Measurements from ENCODE around the gene CACNB1. TPM values are rescaled to one million over a fixed set of nuclear protein-coding genes. Genes with fewer than 3 reads are reported as not detected.

CACNB1 gene
- total RNA-seq, 2 experiments from 2014 or later, result 19.5 to 24.0 TPM

DNA sequence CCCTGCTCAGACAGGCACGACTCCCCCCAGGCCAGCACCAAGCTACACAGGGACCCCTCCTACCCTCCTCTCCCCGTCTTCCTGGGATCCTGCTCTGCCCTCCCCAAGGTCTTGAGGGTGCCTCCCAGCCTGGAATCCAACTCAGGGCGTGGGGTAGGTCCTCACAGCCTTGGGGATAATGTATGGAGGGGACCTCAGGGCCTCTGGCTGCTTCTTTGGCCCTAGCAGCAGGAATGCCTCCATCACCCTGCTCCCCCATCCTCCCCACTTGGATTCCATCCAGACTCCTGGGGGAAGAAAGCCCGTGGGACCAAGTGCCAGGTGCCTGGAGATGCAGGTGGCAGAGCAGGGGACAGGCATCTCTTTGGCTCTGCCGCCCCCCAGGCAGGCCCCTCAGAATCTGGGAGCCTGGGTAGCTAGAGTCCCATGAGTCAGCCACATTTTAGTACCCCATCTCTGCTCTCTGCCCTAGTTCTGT, 39.0 kb upstream of the CACNB1 start:
- no peaks in the 10 kb centered on the region for H3K36me3 Mint-ChIP-seq (ENCODE audit: low read depth)
- POLR2A ChIA-PET, result interaction anchor here (0.6 to 4.1 kb wide), 4 partner anchors 8 to 40 kb away, joined by 3 to 22 read pairs (median 16); partner anchors contain the start of gene RPL19
- no peak for DNase-seq
- CTCF ChIA-PET, result interaction anchor here (0.6 to 20.4 kb wide), 16 partner anchors 9 to 253 kb away, joined by 3 to 208 read pairs (median 4); partner anchors contain the start of genes ARL5C, RPL19 and STAC2
- no peaks in the 10 kb centered on the region for H3K9me3 Mint-ChIP-seq
- peaks cover 28% of the 10 kb centered on the region for H3K4me1 Mint-ChIP-seq
- peaks cover 9% of the 10 kb centered on the region for H3K27me3 Mint-ChIP-seq
- H3K27ac Mint-ChIP-seq, result no peak overlapping the region
- no peak overlapping the region for H3K4me3 Mint-ChIP-seq

DNA sequence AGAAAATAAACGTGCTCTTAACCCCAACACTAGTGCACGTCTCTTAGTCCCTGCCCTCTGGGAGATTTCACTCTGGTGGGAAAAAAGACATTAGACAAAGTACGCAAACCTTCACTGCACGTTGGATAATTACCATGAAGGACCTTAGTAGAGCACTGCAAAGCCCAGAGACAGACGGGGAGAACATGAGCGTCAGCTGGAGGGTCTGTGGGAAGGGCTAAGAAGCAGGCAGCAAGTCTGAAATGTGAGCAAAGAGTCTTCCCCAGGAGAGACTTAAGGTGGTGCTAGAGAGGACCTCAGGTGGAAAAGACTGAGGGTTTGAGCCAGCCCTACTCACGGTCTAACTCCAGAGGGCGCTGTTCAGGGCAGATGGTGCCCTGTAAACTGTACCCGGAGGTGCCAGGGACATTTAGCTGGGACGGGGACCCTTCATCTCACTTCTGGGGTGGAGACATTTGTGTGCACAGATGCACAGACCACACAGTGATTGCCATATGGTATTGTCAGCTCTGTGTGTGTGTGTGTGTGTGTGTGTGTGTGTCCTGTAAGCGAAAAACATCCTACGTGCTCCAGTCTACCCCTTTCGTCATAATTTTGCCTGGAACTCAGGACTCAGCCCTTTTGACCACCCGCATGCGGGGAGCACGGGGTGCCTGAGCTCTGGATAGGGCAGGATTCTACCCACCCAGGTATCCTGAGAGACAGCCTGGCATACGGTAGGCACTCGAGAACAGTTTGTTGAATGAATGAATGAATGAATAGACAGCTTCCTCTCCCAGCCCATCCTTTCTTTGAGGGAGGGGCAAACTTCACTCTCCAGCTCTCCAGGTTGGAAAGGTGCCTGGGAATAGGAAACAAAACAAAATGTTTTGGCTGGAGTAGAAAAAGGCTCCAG, 38.3 kb upstream of the CACNB1 start:
- POLR2A ChIA-PET, result interaction anchor here (2.4 to 4.1 kb wide), 3 partner anchors 9 to 36 kb away, joined by 10 to 22 read pairs (median 22); partner anchors contain the start of gene RPL19
- Mint-ChIP-seq H3K36me3 (ENCODE audit: low read depth) (no peaks in the 10 kb centered on the region), H3K4me1 (peaks cover 28% of the 10 kb centered on the region), H3K27me3 (peaks cover 9% of the 10 kb centered on the region), H3K27ac (no peak overlapping the region), H3K9me3 (no peaks in the 10 kb centered on the region), H3K4me3 (no peak overlapping the region)
- CTCF ChIA-PET, result interaction anchor here (0.6 to 20.4 kb wide), 26 partner anchors 8 to 479 kb away, joined by 3 to 208 read pairs (median 4); partner anchors contain the start of genes ARL5C, RPL19, RPL23 and STAC2
- DNase-seq, result peak; percentile 72

DNA sequence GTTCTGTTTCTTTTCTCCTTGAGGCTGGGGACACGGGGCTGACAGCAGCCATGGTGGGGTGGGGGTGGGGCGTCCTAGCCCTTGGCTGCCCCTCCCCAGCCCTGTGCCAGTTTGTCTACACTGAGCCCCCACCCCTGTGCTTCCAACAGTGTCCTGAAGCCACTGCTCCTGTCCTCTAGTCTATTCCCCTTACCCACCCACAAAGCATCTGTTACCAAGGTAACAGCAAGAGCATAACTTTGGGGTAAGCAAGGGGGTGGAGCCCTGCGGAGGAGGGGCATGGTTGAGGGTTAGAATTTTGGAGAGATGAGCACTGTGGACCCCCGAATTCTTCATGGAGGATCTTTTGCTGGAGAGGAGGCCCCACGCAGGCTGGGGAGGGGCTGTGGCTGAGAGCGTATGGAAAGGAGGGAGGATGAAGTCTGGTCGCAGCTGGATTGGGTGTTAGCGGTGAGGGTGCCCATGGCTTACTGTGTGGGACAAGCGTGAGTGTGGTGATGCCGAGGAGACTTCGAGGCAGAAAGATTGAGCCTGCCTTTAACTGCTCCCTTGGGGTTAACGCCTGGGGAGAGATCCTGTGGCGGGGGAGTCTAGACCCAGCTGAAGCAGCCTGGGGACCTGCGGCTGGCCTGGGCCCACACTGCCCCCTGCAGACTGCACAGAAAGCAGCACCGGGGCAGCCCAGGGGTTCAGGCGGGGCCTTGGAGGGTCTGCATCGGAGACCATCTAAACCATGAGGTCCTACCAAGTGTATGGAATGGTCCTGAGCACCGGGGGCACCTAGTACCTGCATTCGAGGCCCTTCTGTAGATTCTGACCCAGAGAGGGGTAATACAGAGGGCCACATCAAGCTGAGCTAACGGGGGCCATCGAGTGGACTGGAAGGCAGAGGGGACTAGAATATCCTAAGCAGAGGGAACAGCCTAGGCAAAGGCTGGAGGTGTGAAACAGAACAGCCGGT, 34.4 kb upstream of the CACNB1 start:
- no peak overlapping the region for H3K4me3 Mint-ChIP-seq
- POLR2A ChIA-PET, result interaction anchor here (1.1 to 1.9 kb wide), 2 partner anchors 25 to 32 kb away, joined by 5 to 7 read pairs; partner anchors contain the start of gene RPL19
- no peak overlapping the region for H3K27ac Mint-ChIP-seq
- H3K9me3 Mint-ChIP-seq, result no peaks in the 10 kb centered on the region
- CTCF ChIA-PET, result interaction anchor here (0.7 to 20.4 kb wide), 18 partner anchors 10 to 249 kb away, joined by 3 to 208 read pairs (median 4); partner anchors contain the start of gene RPL19
- H3K36me3 Mint-ChIP-seq (ENCODE audit: low read depth), result no peaks in the 10 kb centered on the region
- peak; percentile 54 for DNase-seq
- peaks cover 26% of the 10 kb centered on the region for H3K27me3 Mint-ChIP-seq
- H3K4me1 Mint-ChIP-seq, result peaks cover 9% of the 10 kb centered on the region

DNA sequence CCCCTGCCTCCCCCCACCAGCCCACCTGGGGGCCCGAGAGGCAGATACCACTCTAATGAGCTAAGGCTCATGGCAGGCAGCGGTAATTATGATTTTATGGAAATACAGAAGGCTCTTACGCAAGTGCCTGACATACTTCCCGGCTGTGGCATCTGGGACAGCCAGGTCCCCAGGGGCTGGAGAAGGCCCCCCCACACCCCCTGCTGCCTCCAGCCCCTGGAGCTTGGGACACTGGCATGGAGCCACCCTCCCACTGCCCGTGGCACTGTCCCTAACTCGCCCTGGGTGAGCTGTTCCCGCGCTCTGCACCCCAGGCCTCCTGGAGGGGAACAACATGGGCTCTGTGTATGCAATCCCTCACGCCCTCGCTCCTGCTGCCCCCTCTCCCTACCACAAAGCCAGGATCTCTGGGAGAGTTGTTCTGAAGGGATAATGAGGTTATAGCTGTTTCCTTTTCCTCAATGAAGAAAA, 33.7 kb upstream of the CACNB1 start:
- Mint-ChIP-seq H3K27ac (no peak overlapping the region), H3K4me3 (no peak overlapping the region), H3K9me3 (no peaks in the 10 kb centered on the region), H3K27me3 (peaks cover 29% of the 10 kb centered on the region), H3K4me1 (peaks cover 10% of the 10 kb centered on the region), H3K36me3 (ENCODE audit: low read depth) (no peaks in the 10 kb centered on the region)
- ChIA-PET CTCF (interaction anchor here (0.7 to 20.4 kb wide), 12 partner anchors 8 to 248 kb away, joined by 3 to 208 read pairs (median 8); no protein-coding TSS in a partner anchor), POLR2A (interaction anchor here (1.1 to 1.9 kb wide), 2 partner anchors 24 to 31 kb away, joined by 5 to 7 read pairs; partner anchors contain the start of gene RPL19)
- no peak for DNase-seq

DNA sequence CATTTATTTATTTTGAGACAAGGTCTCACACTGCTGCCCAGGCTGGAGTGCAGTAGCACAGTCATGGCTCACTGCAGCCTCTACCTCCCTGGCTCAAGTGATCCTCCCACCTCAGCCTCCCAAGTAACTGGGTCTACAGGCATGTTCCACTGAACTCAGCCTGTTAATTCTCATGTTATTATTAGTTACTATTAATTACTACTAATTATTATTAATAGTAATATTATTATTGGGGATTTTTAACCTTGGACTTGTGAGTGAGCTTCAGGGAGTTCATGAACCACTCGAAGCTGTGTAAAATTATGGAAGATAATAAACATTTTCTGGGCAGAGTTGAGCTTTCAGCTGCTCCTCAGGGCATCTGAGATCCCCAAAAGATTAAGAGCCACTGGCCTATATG, 32.9 kb upstream of the CACNB1 start:
- DNase-seq, result no peak
- H3K27me3 Mint-ChIP-seq, result peaks cover 33% of the 10 kb centered on the region
- H3K4me1 Mint-ChIP-seq, result peaks cover 10% of the 10 kb centered on the region
- no peaks in the 10 kb centered on the region for H3K9me3 Mint-ChIP-seq
- CTCF ChIA-PET, result interaction anchor here (0.9 to 20.4 kb wide), 5 partner anchors 8 to 24 kb away, joined by 3 to 208 read pairs (median 7); no protein-coding TSS in a partner anchor
- H3K27ac Mint-ChIP-seq, result no peak overlapping the region
- H3K4me3 Mint-ChIP-seq, result no peak overlapping the region
- H3K36me3 Mint-ChIP-seq (ENCODE audit: low read depth), result no peaks in the 10 kb centered on the region
- POLR2A ChIA-PET, result interaction anchor here (0.9 to 1.9 kb wide), 2 partner anchors 11 to 30 kb away, joined by 3 to 7 read pairs; partner anchors contain the start of gene RPL19

DNA sequence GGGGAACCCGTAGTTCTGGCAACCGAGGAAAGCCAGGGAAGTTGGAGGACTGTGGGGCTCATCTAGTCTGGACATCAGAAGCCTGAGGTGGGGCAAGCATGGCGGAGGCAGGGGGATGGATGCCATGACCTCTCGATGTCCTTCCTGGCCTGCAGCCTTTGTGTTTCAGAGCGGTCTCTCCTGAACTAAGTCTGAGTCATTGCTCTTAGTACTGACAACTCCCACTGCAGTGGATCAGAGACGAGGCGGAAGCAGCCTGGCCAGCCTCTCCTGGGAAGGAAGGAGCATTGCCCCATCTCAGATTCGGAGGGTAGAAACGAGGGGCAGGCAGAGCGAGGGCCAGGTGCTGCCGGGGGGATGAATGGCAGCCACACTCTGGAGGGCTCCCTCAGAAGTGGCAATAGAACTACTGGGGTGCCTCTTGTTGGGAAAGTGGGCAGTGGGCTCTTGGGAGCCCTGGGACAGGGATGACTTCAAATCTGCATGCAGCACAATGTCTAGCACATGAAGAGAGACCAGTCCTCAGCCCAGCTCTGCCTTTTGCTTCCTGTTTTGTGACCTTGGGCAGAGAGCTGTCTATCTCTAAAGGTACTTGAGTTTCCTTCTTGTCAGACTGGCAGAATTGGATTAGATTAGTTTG, 31.9 kb upstream of the CACNB1 start:
- Mint-ChIP-seq H3K36me3 (ENCODE audit: low read depth) (no peaks in the 10 kb centered on the region), H3K4me1 (peaks cover 11% of the 10 kb centered on the region), H3K9me3 (no peaks in the 10 kb centered on the region), H3K4me3 (no peak overlapping the region), H3K27me3 (peaks cover 35% of the 10 kb centered on the region), H3K27ac (no peak overlapping the region)
- ChIA-PET CTCF (interaction anchor here (1.9 to 20.4 kb wide), 2 partner anchors 9 to 23 kb away, joined by 7 to 208 read pairs; no protein-coding TSS in a partner anchor), POLR2A (interaction anchor here (1.9 kb wide), 1 partner anchor 29 kb away, joined by 7 read pairs; the partner anchor contains the start of gene RPL19)
- no peak for DNase-seq

DNA sequence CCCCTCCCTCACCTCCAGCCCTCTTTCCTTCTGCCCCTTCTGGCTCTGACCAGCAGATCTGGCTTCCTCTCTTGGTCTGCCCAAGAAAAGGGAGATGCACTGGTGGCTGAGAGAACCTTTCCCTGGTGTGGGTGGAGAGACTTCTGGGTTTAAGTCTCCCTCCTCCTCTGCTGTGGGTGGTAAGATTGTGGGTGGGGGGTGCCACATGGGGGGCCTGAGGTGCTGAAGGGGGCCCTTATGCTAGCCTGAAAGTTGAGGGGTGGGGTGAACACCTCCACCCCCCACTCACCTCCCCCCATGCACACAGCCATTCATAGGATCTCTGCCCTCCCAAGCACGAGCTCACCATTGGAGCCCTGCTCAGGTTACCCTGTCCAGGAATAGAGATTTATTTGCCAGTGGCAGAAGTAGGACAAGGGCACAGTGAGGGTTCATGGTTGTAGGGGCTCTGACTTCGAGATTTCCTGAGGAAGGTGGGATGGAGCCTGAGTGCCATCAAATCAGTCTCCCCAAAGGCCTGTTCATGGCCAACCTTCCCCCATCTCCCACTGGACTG, 30.0 kb upstream of the CACNB1 start:
- no peak overlapping the region for H3K4me3 Mint-ChIP-seq
- ChIA-PET POLR2A (interaction anchor here (0.7 to 1.4 kb wide), 2 partner anchors 13 to 18 kb away, joined by 3 read pairs; no protein-coding TSS in a partner anchor), CTCF (interaction anchor here (1.1 kb wide), 1 partner anchor 9 kb away, joined by 3 read pairs; no protein-coding TSS in a partner anchor)
- H3K27ac Mint-ChIP-seq, result no peak overlapping the region
- H3K4me1 Mint-ChIP-seq, result peaks cover 11% of the 10 kb centered on the region
- peaks cover 54% of the 10 kb centered on the region for H3K27me3 Mint-ChIP-seq
- DNase-seq, result no peak
- no peaks in the 10 kb centered on the region for H3K9me3 Mint-ChIP-seq
- H3K36me3 Mint-ChIP-seq (ENCODE audit: low read depth), result no peaks in the 10 kb centered on the region

DNA sequence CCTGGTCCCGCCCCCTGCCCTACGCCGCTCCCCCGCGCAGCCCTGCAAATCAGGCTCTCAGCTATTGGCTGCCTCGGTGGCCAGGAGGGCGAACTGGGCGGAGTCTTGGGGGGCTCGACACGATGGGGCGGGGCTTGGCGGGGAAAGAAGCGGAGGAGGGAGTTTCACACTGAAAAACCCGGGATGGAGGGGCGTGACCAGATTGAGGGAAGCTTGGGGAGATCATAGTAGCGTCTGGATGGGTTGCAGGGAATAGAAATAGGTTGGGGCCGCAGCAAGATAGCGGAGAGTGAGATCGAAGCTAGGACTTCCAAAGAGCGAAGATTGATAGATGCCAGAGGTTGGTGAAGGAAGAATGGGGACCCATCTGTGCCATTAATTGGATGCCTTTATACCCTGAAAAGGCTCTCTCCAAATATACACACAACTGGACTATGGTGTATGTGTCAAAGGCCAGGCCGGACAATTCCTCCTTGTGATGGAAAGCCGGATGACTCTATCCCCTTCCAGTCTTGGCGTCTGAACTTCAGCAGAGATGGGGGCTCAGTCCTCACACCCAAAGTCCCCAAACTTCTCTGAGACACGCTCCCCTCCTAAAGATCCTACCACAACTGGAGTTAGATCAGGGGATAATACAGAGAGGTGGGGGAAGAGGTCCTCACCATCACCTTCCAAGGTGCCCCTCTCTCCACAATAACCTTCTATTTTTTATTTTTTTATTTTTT, 28.7 kb upstream of the CACNB1 start:
- Mint-ChIP-seq H3K9me3 (no peaks in the 10 kb centered on the region), H3K4me3 (no peak overlapping the region), H3K4me1 (peaks cover 7% of the 10 kb centered on the region), H3K27ac (no peak overlapping the region), H3K27me3 (peaks cover 46% of the 10 kb centered on the region), H3K36me3 (ENCODE audit: low read depth) (no peaks in the 10 kb centered on the region)
- no peak for DNase-seq
- CTCF ChIA-PET, result interaction anchor here (1.2 kb wide), 1 partner anchor 10 kb away, joined by 3 read pairs; no protein-coding TSS in a partner anchor
- POLR2A ChIA-PET, result interaction anchor here (1.4 kb wide), 1 partner anchor 12 kb away, joined by 3 read pairs; no protein-coding TSS in a partner anchor

DNA sequence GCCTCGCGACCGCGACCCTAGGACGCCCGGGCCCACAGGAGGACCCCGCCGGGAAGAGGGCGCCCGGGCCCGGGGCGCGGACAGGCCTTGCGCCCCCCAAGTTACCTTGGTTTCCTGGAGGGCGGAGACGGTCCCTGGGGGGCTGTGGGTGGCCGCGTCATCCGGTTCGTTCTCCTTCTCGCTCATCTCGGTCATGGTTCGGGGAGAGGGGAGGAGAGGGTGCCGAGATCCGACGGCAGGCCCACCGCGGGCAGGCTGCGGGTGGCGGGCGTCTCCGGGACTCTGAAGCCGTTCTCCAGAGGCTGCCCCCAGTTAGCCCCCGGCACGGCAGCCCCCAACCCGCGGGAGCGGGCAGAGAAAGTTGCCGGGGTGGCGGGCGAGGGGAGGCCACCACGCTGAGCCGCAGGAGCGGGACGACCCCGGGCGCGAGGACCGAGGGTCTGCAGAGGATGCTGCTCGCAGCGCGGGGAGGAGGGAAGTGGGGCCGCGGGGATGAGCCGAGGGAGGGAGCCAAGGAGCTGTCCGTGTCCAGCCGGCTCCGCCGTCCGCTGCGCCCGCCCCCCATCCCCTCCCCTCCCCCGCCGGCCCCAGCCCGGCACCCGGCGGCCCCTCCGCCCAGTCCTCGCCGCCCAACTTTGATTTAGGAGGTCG, 28.0 kb upstream of the CACNB1 start, which contains the start of gene STAC2:
Gene STAC2, minus strand, starts transcription at position 638 of the 651 bp plus-strand sequence. Its CDS starts 443 bp downstream, at position 195.
- ChIA-PET POLR2A (no interaction called here), CTCF (interaction anchor here (1.2 kb wide), 1 partner anchor 10 kb away, joined by 3 read pairs; no protein-coding TSS in a partner anchor)
- no peak for DNase-seq
- Mint-ChIP-seq H3K27ac (no peak within 1 kb of the TSS), H3K36me3 (ENCODE audit: low read depth) (no peaks in the 10 kb centered on the region), H3K4me1 (peaks cover 7% of the 10 kb centered on the region), H3K4me3 (no peak within 1 kb of the TSS), H3K9me3 (no peaks in the 10 kb centered on the region), H3K27me3 (peaks cover 46% of the 10 kb centered on the region)

DNA sequence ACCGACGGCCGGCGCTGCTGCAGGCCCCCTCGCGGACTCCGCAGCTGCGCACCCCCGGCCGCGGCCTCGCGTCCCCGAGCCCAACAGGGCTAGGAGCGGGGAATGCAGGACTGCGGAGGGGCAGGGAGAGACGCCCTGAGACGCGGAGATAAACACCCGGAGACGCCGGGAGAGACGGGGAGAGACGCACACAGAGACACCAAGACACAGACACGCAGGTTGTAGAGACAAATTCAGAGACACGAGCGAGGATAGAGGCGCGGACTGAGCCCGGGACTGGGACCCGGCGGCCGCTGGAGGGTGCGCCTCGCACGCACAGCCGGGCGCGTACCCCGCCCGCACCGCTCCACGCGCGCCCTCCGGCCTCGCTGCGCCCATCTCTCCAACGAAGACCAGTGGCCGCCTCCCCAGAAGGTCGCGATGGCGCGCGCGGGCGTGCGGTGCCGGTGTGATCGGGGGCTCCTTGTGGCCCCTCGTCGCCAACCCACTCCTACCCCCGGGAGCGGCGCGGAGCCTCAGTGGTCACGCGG, 27.4 kb upstream of the CACNB1 start:
- ChIA-PET POLR2A (no interaction called here), CTCF (no interaction called here)
- H3K4me3 Mint-ChIP-seq, result no peak overlapping the region
- H3K36me3 Mint-ChIP-seq (ENCODE audit: low read depth), result no peaks in the 10 kb centered on the region
- no peak overlapping the region for H3K27ac Mint-ChIP-seq
- H3K27me3 Mint-ChIP-seq, result peaks cover 46% of the 10 kb centered on the region
- no peaks in the 10 kb centered on the region for H3K9me3 Mint-ChIP-seq
- no peak for DNase-seq
- H3K4me1 Mint-ChIP-seq, result peaks cover 7% of the 10 kb centered on the region

Measured in activated CD4-positive, alpha-beta memory T cell treated with anti-CD3 and anti-CD28 coated beads, Interleukin-2, amount 10 ng/mL, durations not matched to agents 7 days and 5 days (primary cell).